HEK293T (cell line): ENCODE measurements around the gene GP9.

Source experiments
- CTCF ChIA-PET: fragments of 350-600 bp; formaldehyde crosslinking; extraction: SDS; loops from one replicate; lab custom pipeline; 2021; ENCODE audit warnings: antibody characterized with exemption, inconsistent platforms; lab: Yijun Ruan, JAX
- POLR2A ChIA-PET: fragments of 350-600 bp; formaldehyde crosslinking; extraction: SDS; loops from one replicate; lab custom pipeline; 2020; ENCODE audit warnings: antibody characterized with exemption, inconsistent platforms; lab: Yijun Ruan, JAX
- DNase-seq: peaks from one replicate; pipeline ENCODE4 v3.0.0; 2012; ENCODE audit warnings: mixed read lengths; ENCODE audit errors: extremely low spot score
- ARNT ChIP-seq: fragments of 450-650 bp; IDR thresholded peaks from 2 replicates; pipeline ENCODE4 v1.6.1; 2017; ENCODE audit warnings: mild to moderate bottlenecking
- BHLHE40 ChIP-seq: fragments of 450-650 bp; IDR thresholded peaks from 2 replicates; pipeline ENCODE4 v1.6.1; 2016; ENCODE audit warnings: mild to moderate bottlenecking, moderate library complexity, borderline replicate concordance
- CTBP1 ChIP-seq: fragments of 450-650 bp; IDR thresholded peaks from 2 replicates; pipeline ENCODE4 v1.6.1; 2016; ENCODE audit warnings: borderline replicate concordance
- ELF4 ChIP-seq: fragments of 450-650 bp; IDR thresholded peaks from 2 replicates; pipeline ENCODE4 v1.6.1; 2017; ENCODE audit warnings: antibody characterized with exemption
- FOXA1 ChIP-seq: fragments of 450-650 bp; IDR thresholded peaks from 2 replicates; pipeline ENCODE4 v1.6.1; 2016; ENCODE audit warnings: mild to moderate bottlenecking
- FOXK2 ChIP-seq: fragments of 450-650 bp; IDR thresholded peaks from 2 replicates; pipeline ENCODE4 v1.6.1; 2016; ENCODE audit warnings: mild to moderate bottlenecking
- FOXM1 ChIP-seq: fragments of 450-650 bp; IDR thresholded peaks from 2 replicates; pipeline ENCODE4 v1.6.1; 2017; ENCODE audit warnings: mild to moderate bottlenecking, borderline replicate concordance
- HDGF ChIP-seq: fragments of 450-650 bp; IDR thresholded peaks from 2 replicates; pipeline ENCODE4 v1.6.1; 2017; ENCODE audit warnings: antibody characterized with exemption, borderline replicate concordance
- L3MBTL2 ChIP-seq: fragments of 450-650 bp; conservative IDR thresholded peaks from 2 replicates; pipeline ENCODE4 v1.6.1; 2016; ENCODE audit warnings: mild to moderate bottlenecking
- LEF1 ChIP-seq: fragments of 450-650 bp; IDR thresholded peaks from 2 replicates; pipeline ENCODE4 v1.6.1; 2017; ENCODE audit warnings: mild to moderate bottlenecking, borderline replicate concordance
- NFRKB ChIP-seq: fragments of 450-650 bp; IDR thresholded peaks from 2 replicates; pipeline ENCODE4 v1.6.1; 2016; ENCODE audit warnings: mild to moderate bottlenecking, moderate library complexity
- SP1 ChIP-seq: fragments of 450-650 bp; IDR thresholded peaks from 2 replicates; pipeline ENCODE4 v1.6.1; 2017
- SUZ12 ChIP-seq: fragments of 450-650 bp; IDR thresholded peaks from 2 replicates; pipeline ENCODE4 v1.6.1; 2016; ENCODE audit warnings: mild to moderate bottlenecking
- TARDBP ChIP-seq: fragments of 450-650 bp; IDR thresholded peaks from 2 replicates; pipeline ENCODE4 v1.6.1; 2016
- ZNF384 ChIP-seq: fragments of 450-650 bp; IDR thresholded peaks from 2 replicates; pipeline ENCODE4 v1.6.1; 2016
- TF ChIP-seq, protein P1 (sequence below): fragments of 450-650 bp; IDR thresholded peaks from 2 replicates; pipeline ENCODE4 v1.6.1; 2016

GP9 gene

DNA sequence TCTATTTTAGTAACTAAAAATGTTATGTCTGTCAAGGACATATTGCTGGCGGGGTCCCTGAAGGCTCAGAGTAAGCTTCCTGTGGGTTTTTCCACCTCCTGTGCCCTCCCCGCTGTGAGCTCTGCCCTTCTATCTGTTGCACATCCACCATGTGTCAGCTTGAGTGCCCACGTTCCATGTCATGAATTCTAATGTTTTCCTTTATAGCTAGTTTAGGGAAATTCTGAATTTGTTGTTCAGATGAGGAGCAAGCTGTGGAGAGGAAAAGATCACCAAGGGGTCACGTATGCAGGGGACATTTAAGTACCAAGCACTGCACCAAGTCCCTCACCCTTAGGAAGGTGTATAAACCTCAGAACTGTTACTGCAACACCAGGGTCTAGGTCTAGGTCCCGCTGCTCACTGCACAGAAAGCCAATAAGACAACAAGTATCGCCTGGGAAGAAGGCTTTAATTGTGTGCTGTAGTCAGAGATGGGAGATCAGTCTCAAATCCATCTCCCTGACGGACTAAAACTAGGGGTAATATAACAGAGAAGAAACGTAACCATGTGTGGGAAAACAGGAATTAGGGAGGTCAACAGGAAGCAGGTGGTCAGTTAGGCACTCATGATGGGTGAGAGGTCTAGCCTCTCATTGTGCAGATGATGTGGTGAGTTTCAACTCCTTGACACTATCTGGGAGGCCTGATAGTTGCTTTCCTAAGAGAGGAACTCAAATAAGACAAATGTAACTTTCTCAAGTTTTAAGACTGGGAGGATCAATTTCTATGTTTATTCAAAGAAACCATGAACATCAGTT is 9.7 kb downstream of the GP9 start:
- CTCF ChIA-PET: interaction anchor here (0.7 to 2.3 kb wide), 3 partner anchors 17 to 100 kb away, joined by 3 to 7 read pairs (median 6); no protein-coding TSS in a partner anchor
- no peak for DNase-seq
- TF ChIP-seq FOXM1: no peak
- no peak for TF ChIP-seq LEF1
- TF ChIP-seq ZNF384: no peak
- TF ChIP-seq ELF4: no peak
- no peak for TF ChIP-seq SP1
- no peak for TF ChIP-seq CTBP1
- no peak for TF ChIP-seq BHLHE40

DNA sequence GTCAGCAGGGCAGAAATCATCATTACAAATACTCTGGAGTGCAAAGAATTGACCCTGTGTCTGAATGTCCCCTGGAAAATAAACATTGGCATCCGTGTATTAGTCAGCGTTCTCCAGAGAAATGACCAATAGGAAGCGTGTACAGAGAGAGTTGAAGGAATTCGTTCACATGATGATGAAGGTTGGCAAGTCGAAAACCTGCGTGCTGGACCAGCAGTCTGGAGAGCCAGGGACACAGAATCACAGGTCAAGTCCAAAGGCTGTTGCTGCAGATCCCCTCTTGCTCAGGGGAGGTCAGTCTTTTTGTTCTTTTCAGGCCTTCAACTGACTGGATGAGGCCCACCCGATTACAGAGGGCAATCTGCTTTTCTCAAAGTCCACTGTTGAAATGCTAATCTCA is 16.6 kb downstream of the GP9 start:
- POLR2A ChIA-PET: no interaction called here
- DNase-seq: no peak
- CTCF ChIA-PET: interaction anchor here (1.0 kb wide), 1 partner anchor 107 kb away, joined by 4 read pairs; no protein-coding TSS in a partner anchor
- TF ChIP-seq FOXA1 (no peak), CTBP1 (no peak), TARDBP (no peak), SUZ12 (no peak), FOXK2 (no peak), BHLHE40 (no peak), FOXM1 (no peak), LEF1 (no peak), ARNT (no peak), L3MBTL2 (no peak), ZNF384 (no peak), HDGF (no peak), NFRKB (no peak), SP1 (no peak), ELF4 (no peak)

More for the DNA sequence above, 9.7 kb downstream of the GP9 start:
- POLR2A ChIA-PET: no interaction called here

DNA sequence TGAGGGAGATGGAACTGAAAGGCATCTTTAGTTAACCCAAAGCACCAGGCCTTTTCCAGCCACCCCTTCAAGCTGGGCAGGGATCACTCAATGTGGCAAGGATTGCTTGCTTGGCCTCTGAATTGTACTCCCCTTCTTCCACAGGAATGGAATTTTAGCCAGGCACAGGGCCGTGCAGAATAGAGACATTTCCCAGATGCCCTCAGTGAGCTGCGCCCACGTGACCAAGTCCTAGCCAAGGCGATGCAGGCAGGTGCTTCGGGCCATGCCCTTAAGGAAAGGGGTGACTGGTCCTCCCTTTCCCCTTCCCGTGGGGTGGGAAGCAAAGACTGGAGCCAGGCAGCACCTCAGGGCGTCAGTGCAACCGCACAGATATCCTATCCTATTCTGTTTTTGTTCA is 17.9 kb downstream of the GP9 start:
- POLR2A ChIA-PET: no interaction called here
- TF ChIP-seq, protein P1, sequence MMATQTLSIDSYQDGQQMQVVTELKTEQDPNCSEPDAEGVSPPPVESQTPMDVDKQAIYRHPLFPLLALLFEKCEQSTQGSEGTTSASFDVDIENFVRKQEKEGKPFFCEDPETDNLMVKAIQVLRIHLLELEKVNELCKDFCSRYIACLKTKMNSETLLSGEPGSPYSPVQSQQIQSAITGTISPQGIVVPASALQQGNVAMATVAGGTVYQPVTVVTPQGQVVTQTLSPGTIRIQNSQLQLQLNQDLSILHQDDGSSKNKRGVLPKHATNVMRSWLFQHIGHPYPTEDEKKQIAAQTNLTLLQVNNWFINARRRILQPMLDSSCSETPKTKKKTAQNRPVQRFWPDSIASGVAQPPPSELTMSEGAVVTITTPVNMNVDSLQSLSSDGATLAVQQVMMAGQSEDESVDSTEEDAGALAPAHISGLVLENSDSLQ: no peak
- TF ChIP-seq ARNT: no peak
- TF ChIP-seq ZNF384: no peak
- TF ChIP-seq BHLHE40: no peak
- CTCF ChIA-PET: no interaction called here
- DNase-seq: no peak

DNA sequence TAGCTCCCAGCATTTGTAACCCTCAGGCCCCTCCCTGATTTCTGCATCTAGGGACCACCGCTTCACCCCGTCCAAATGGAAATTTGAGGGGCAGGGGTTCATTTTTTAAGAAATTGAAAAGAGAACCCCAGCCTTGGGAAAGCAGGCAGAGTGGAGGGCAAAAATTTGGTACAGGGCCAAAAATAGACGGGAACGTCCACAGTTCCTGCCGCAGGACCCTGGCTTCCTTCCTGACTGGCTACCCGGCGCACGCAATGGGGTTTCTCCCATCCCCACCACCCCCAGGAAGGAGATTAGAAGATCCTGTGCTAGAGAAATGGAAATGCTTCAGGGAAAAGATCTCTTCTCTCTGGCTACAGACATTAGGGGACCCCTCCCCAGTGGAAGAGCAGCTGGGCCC is 20.9 kb downstream of the GP9 start:
- CTCF ChIA-PET: no interaction called here
- DNase-seq: no peak
- TF ChIP-seq ZNF384: no peak
- no peak for TF ChIP-seq HDGF
- TF ChIP-seq L3MBTL2: no peak
- no peak for TF ChIP-seq SUZ12
- TF ChIP-seq BHLHE40: no peak
- no peak for TF ChIP-seq FOXA1
- POLR2A ChIA-PET: no interaction called here

DNA sequence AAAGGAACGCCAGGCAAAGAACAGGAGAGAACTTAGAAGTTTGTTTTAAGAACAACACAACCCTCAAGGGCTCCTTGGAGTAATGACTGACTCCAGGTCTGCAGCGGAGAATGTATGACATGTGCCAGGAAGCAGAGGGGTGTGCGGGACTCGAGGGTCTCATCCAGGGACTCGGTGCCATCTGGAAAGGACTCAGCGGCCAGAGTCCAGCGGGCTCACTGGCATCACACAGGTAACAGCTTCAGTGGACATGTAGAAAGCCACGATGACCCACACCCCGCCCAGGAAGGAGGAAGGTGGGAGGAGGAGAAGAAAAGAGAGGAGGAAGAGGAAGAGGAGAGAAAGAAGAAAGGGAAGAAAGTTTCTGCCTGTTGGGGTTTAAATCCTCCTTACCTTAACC is 21.4 kb downstream of the GP9 start:
- POLR2A ChIA-PET: no interaction called here
- CTCF ChIA-PET: interaction anchor here (1.1 kb wide), 1 partner anchor 28 kb away, joined by 3 read pairs; no protein-coding TSS in a partner anchor
- no peak for DNase-seq
- TF ChIP-seq FOXK2 (no peak), CTBP1 (no peak), ZNF384 (no peak), LEF1 (no peak), BHLHE40 (no peak)

DNA sequence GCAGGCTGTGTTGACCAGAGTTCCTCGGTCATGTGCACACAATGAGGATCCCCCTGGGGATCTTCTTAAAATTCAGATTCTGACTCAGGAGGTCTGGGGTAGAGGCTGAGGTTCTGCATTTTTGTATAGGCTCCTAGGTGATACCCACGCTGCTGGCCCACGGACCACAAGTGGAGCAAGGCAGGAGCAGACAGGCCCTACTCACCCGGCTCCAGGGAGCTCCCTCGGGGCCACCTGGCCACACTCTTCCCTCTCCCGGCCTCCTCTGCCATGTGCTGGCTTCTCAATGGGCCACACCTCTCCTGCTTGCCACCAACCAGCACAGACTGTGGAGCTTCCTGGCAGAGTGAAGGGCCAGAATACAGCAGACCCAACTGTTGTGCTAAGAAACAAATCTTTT is 23.9 kb downstream of the GP9 start:
- ChIA-PET CTCF (interaction anchor here (0.6 to 0.8 kb wide), 3 partner anchors 16 to 114 kb away, joined by 3 to 6 read pairs (median 3); no protein-coding TSS in a partner anchor), POLR2A (no interaction called here)
- TF ChIP-seq ZNF384: no peak
- TF ChIP-seq FOXM1: no peak
- no peak for TF ChIP-seq HDGF
- TF ChIP-seq SP1: no peak
- TF ChIP-seq FOXA1: no peak
- no peak for TF ChIP-seq SUZ12
- no peak for TF ChIP-seq BHLHE40
- TF ChIP-seq LEF1: no peak
- TF ChIP-seq FOXK2: no peak
- TF ChIP-seq ELF4: no peak
- no peak for TF ChIP-seq TARDBP
- no peak for TF ChIP-seq L3MBTL2
- TF ChIP-seq, protein P1: no peak
- no peak for TF ChIP-seq CTBP1
- no peak for TF ChIP-seq ARNT
- no peak for TF ChIP-seq NFRKB
- no peak for DNase-seq
